Neuronal stem cell (in vitro differentiated cells): ENCODE results near the gene TAS2R46.

Experiments used
- DNase-seq: peaks from one replicate; pipeline ENCODE4 v3.0.0-alpha.2; 2013; ENCODE audit warnings: low spot score
- H2AFZ ChIP-seq: one replicate; pipeline ENCODE4 v1.6.1; 2013; ENCODE audit warnings: mild to moderate bottlenecking, low read length, inconsistent platforms
- H2AK5ac ChIP-seq: 2 replicates; pipeline ENCODE4 v1.6.1; 2013; ENCODE audit warnings: low read depth, mild to moderate bottlenecking, inconsistent platforms, low read length, moderate library complexity, mixed read lengths
- H2BK120ac ChIP-seq: 2 replicates; pipeline ENCODE4 v1.6.1; 2013; ENCODE audit warnings: low read depth, mild to moderate bottlenecking, inconsistent platforms, low read length, moderate library complexity, mixed read lengths
- H2BK12ac ChIP-seq: one replicate; pipeline ENCODE4 v1.6.1; 2013; ENCODE audit warnings: low read length, inconsistent platforms
- H2BK15ac ChIP-seq: 2 replicates; pipeline ENCODE4 v1.6.1; 2013; ENCODE audit warnings: mild to moderate bottlenecking, low read length, inconsistent platforms, mixed read lengths
- H2BK5ac ChIP-seq: one replicate; pipeline ENCODE4 v1.6.1; 2013; ENCODE audit warnings: inconsistent platforms, mild to moderate bottlenecking, low read length, moderate library complexity
- H3K14ac ChIP-seq: one replicate; pipeline ENCODE4 v1.6.1; 2013; ENCODE audit warnings: low read length, inconsistent platforms
- H3K18ac ChIP-seq: 2 replicates; pipeline ENCODE4 v1.6.1; 2013; ENCODE audit warnings: low read length, inconsistent platforms
- H3K23ac ChIP-seq: 2 replicates; pipeline ENCODE4 v1.6.1; 2013; ENCODE audit warnings: low read depth, mild to moderate bottlenecking, mixed read lengths, low read length, inconsistent platforms; ENCODE audit not compliant: poor library complexity
- H3K27ac ChIP-seq: replicated peaks from 3 replicates; pipeline ENCODE4 v1.5.1; 2013; ENCODE audit warnings: low read length, inconsistent platforms
- H3K27me3 ChIP-seq, 3 experiments: 2 replicates each; pipeline ENCODE4 v1.6.1; 2013; ENCODE audit warnings: low read length in 3 of 3, mild to moderate bottlenecking in 2 of 3, inconsistent platforms in 1 of 3, low read depth in 1 of 3, mixed read lengths in 1 of 3, moderate library complexity in 1 of 3; ENCODE audit not compliant: control insufficient read depth in 3 of 3, insufficient read depth in 3 of 3
- H3K36me3 ChIP-seq, 2 donors: replicated peaks in 1 of 2; 2 replicates each; pipeline ENCODE4 v1.6.1; 2013; ENCODE audit warnings: low read length in 2 of 2; ENCODE audit not compliant: control insufficient read depth in 2 of 2, insufficient read depth in 2 of 2
- H3K4ac ChIP-seq: 2 replicates; pipeline ENCODE4 v1.6.1; 2013; ENCODE audit warnings: inconsistent platforms, mild to moderate bottlenecking, low read length, moderate library complexity
- H3K4me1 ChIP-seq, 2 donors: 1 replicate in 1 of 2; 2 replicates in 1 of 2; pipeline ENCODE4 v1.6.1; 2013; ENCODE audit warnings: low read length in 2 of 2, low read depth in 1 of 2; ENCODE audit not compliant: control insufficient read depth in 2 of 2, insufficient read depth in 1 of 2
- H3K4me2 ChIP-seq: one replicate; pipeline ENCODE4 v1.6.1; 2013; ENCODE audit warnings: mild to moderate bottlenecking, low read length, inconsistent platforms; ENCODE audit not compliant: insufficient read depth, poor library complexity, severe bottlenecking
- H3K4me3 ChIP-seq, 2 donors: 2 replicates each; pipeline ENCODE4 v1.5.1; 2013; ENCODE audit warnings: low read length in 2 of 2, mild to moderate bottlenecking in 2 of 2, inconsistent platforms in 1 of 2, moderate library complexity in 1 of 2
- H3K79me1 ChIP-seq: one replicate; pipeline ENCODE4 v1.6.1; 2013; ENCODE audit warnings: low read depth, mild to moderate bottlenecking, inconsistent platforms, low read length, moderate library complexity
- H3K9ac ChIP-seq: one replicate; pipeline ENCODE4 v1.6.1; 2013; ENCODE audit warnings: mild to moderate bottlenecking, low read depth, low read length, inconsistent platforms; ENCODE audit not compliant: poor library complexity
- H3K9me3 ChIP-seq, 2 donors: replicated peaks in 1 of 2; 2 replicates each; pipeline versions ENCODE3 to v1.6.1; 2013; ENCODE audit warnings: low read length in 2 of 2, mild to moderate bottlenecking in 2 of 2, inconsistent platforms in 1 of 2, low read depth in 1 of 2, mixed read lengths in 1 of 2, moderate library complexity in 1 of 2; ENCODE audit not compliant: control insufficient read depth in 2 of 2, insufficient read depth in 1 of 2
- H4K8ac ChIP-seq: one replicate; pipeline ENCODE4 v1.6.1; 2013; ENCODE audit warnings: low read depth, mild to moderate bottlenecking, inconsistent platforms, low read length, moderate library complexity
- H4K91ac ChIP-seq: one replicate; pipeline ENCODE4 v1.6.1; 2013; ENCODE audit warnings: low read length, low read depth, mild to moderate bottlenecking, inconsistent platforms; ENCODE audit not compliant: poor library complexity
- WGBS, 2 donors: extraction: QIAGEN DNeasy Blood & Tissue Kit; methylation state at CpG; one replicate each; pipeline ENCODE4 v1.1.7; 2013; ENCODE audit warnings: missing lambda C conversion rate in 2 of 2, mixed read lengths in 1 of 2; ENCODE audit not compliant: insufficient read length in 2 of 2, insufficient replicate concordance in 1 of 2; ENCODE audit errors: extremely low coverage in 2 of 2; 5-methylcytosine and 5-hydroxymethylcytosine counted together

Gene TAS2R46

GRCh38 chr12:11075642-11076041, 13.5 kb upstream of the TAS2R46 start:
- Histone ChIP-seq H4K91ac (no peak overlapping the region), H3K18ac (no peak overlapping the region), H3K4me2 (no peak overlapping the region), H3K14ac (no peak overlapping the region), H3K4me3 (no peak overlapping the region), H3K79me1 (no peaks in the 10 kb centered on the region), H2BK5ac (no peak overlapping the region), H2BK15ac (no peak overlapping the region), H2AFZ (no peak overlapping the region), H3K23ac (no peak overlapping the region), H3K36me3 (peaks cover 0 to 7% of the 10 kb centered on the region in 2 donors), H3K27me3 (no peaks in the 10 kb centered on the region), H3K27ac (no peak overlapping the region), H4K8ac (no peak overlapping the region), H2BK120ac (no peak overlapping the region), H3K9me3 (peaks cover 0 to 5% of the 10 kb centered on the region in 2 donors), H2AK5ac (no peak overlapping the region), H3K4ac (no peak overlapping the region), H3K4me1 (no peaks in the 10 kb centered on the region), H3K9ac (no peak overlapping the region), H2BK12ac (no peak overlapping the region)
- WGBS, 2 donors, result no CpG with 5 or more reads among the region's 3 CpGs
- DNase-seq, result no peak

GRCh38 chr12:11071414-11071813, 9.3 kb upstream of the TAS2R46 start:
- H2AFZ ChIP-seq, result no peak overlapping the region
- H3K9ac ChIP-seq, result no peak overlapping the region
- no peak overlapping the region for H3K4ac ChIP-seq
- H4K8ac ChIP-seq, result no peak overlapping the region
- no peak overlapping the region for H2BK15ac ChIP-seq
- H3K36me3 ChIP-seq, result peaks cover 0 to 7% of the 10 kb centered on the region in 2 donors
- no peak overlapping the region for H2AK5ac ChIP-seq
- H2BK120ac ChIP-seq, result no peak overlapping the region
- no CpG with 5 or more reads among the region's 4 CpGs for WGBS, 2 donors
- H3K27me3 ChIP-seq, result no peaks in the 10 kb centered on the region
- DNase-seq, result no peak
- H4K91ac ChIP-seq, result no peak overlapping the region
- no peak overlapping the region for H2BK5ac ChIP-seq
- no peaks in the 10 kb centered on the region for H3K79me1 ChIP-seq
- H3K18ac ChIP-seq, result no peak overlapping the region
- no peak overlapping the region for H3K4me2 ChIP-seq
- H3K23ac ChIP-seq, result no peak overlapping the region
- H3K4me3 ChIP-seq, result no peak overlapping the region
- H3K14ac ChIP-seq, result no peak overlapping the region
- no peak overlapping the region for H2BK12ac ChIP-seq
- no peak overlapping the region for H3K27ac ChIP-seq
- H3K4me1 ChIP-seq, result no peaks in the 10 kb centered on the region
- H3K9me3 ChIP-seq, result no peaks in the 10 kb centered on the region

- Histone ChIP-seq H3K23ac (no peak overlapping the region), H2AFZ (no peak overlapping the region), H2BK120ac (no peak overlapping the region), H3K14ac (no peak overlapping the region), H3K4me3 (no peak overlapping the region), H3K4me2 (no peak overlapping the region), H3K9me3 (no peaks in the 10 kb centered on the region), H2AK5ac (no peak overlapping the region), H3K79me1 (no peaks in the 10 kb centered on the region), H3K27me3 (no peaks in the 10 kb centered on the region), H3K36me3 (peaks cover 0 to 7% of the 10 kb centered on the region in 2 donors), H3K9ac (no peak overlapping the region), H2BK5ac (no peak overlapping the region), H2BK12ac (no peak overlapping the region), H3K18ac (no peak overlapping the region), H3K27ac (no peak overlapping the region), H4K91ac (no peak overlapping the region), H4K8ac (no peak overlapping the region), H3K4ac (no peak overlapping the region), H2BK15ac (no peak overlapping the region), H3K4me1 (no peaks in the 10 kb centered on the region)
- no peak for DNase-seq
- WGBS, 2 donors, result no CpG with 5 or more reads among the region's 1 CpG
Observed at GRCh38 chr12:11070999-11071398, 8.9 kb upstream of the TAS2R46 start.

- H3K9ac ChIP-seq, result no peak overlapping the region
- H3K9me3 ChIP-seq, result peaks cover 0 to 4% of the 10 kb centered on the region in 2 donors
- no peak overlapping the region for H3K18ac ChIP-seq
- H2BK120ac ChIP-seq, result no peak overlapping the region
- H3K27me3 ChIP-seq, result no peaks in the 10 kb centered on the region
- no peak overlapping the region for H2BK15ac ChIP-seq
- H3K27ac ChIP-seq, result no peak overlapping the region
- no peak overlapping the region for H2BK5ac ChIP-seq
- H3K4me1 ChIP-seq, result no peaks in the 10 kb centered on the region
- no peak overlapping the region for H3K23ac ChIP-seq
- no peak overlapping the region for H3K4me3 ChIP-seq
- H3K4me2 ChIP-seq, result no peak overlapping the region
- no peak overlapping the region for H4K8ac ChIP-seq
- H4K91ac ChIP-seq, result no peak overlapping the region
- no CpG with 5 or more reads among the region's 5 CpGs for WGBS, 2 donors
- H2BK12ac ChIP-seq, result no peak overlapping the region
- no peak for DNase-seq
- no peaks in the 10 kb centered on the region for H3K79me1 ChIP-seq
- H2AK5ac ChIP-seq, result no peak overlapping the region
- H2AFZ ChIP-seq, result no peak overlapping the region
- no peak overlapping the region for H3K14ac ChIP-seq
- no peak overlapping the region for H3K4ac ChIP-seq
- peaks cover 0 to 7% of the 10 kb centered on the region in 2 donors for H3K36me3 ChIP-seq
Observed at GRCh38 chr12:11069854-11070365, 7.8 kb upstream of the TAS2R46 start.
